Measurements from ENCODE around the gene SPATA20. TPM values are rescaled to one million over a fixed set of nuclear protein-coding genes. Genes with fewer than 3 reads are reported as not detected.

SPATA20 gene
- total and polyA plus RNA-seq, 2 of the 4 experiments (the other 2 are of a cell fraction), result 17.0 to 35.0 TPM

DNA sequence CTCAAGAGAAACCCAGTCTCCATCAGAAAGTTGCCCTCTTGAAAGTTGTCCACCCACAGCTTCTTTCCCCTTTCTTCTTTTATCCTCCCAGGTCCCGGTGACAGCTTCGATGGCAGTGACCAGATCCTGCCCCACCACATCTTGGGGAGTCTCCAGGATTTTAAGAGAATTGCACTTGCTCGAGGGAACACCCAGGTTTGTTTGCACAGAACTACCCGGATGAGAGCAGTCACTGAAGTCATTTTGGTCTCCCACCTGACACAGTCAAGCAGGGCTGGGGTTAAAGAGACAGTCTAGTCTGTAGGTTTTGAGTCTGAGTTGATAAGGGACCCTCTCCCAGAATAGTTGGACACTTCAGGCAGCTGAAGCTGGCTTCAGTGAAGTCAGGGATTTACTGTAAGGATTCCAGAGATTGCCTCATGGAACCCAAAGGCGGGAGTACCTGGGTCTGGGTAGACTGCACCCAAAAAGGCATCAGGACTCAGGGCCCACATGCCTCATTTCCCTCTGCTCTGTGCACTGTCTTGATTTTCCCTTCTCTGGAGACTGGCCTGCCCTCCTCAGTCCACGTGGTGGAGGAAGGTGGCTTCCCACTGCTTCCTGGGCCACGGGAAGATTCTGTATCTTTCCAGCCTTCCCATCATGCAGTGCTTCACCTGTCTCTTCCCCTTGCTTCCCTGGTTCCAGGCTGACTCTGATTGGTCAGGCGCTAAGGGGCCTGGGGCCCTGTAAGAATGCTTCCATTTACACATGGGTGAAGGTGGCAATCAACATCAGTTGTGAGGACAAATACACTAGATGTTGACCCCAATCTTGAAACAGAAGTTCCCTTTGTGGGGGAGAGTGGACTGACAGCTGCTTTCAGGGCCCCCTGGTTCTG lies 29.2 kb upstream of the SPATA20 start:
- DNase-seq (no peak), ATAC-seq (ENCODE audit: low read depth) (no peak)
- Histone ChIP-seq H3K79me1 (ENCODE audit: low read depth in 1 of 2, low read length in 2 of 2) (no peaks in the 10 kb centered on the region), H3K9me3 (ENCODE audit: control insufficient read depth, insufficient read depth, low read length) (no peaks in the 10 kb centered on the region), H4K91ac (ENCODE audit: insufficient read depth, low read depth, low read length) (no peak overlapping the region), H2AFZ (replicated peaks; ENCODE audit: low read length, poor library complexity) (no peak overlapping the region), H3K4me1 (ENCODE audit: control insufficient read depth, insufficient read depth, low read length) (peaks cover 2% of the 10 kb centered on the region), H3K9ac (ENCODE audit: low read depth, low read length) (no peak overlapping the region), H3K4me2 (ENCODE audit: low read depth, low read length) (no peak overlapping the region), H3K56ac (ENCODE audit: extremely low read depth, insufficient read depth, low read length) (no peak overlapping the region), H2BK120ac (ENCODE audit: low read depth, low read length) (no peak overlapping the region), H3K9me1 (ENCODE audit: insufficient read depth, low read length) (no peaks in the 10 kb centered on the region), H2BK15ac (ENCODE audit: low read depth, low read length) (no peak overlapping the region), H3K4me3 (ENCODE audit: insufficient read depth, low read depth, low read length) (no peak overlapping the region), H2AK5ac (ENCODE audit: low read depth, low read length) (no peak overlapping the region), H3K36me3 (ENCODE audit: control insufficient read depth, insufficient read depth, low read length) (no peaks in the 10 kb centered on the region), H2BK20ac (ENCODE audit: low read depth, low read length) (no peak overlapping the region), H3K23ac (ENCODE audit: low read depth, low read length) (no peak overlapping the region), H4K20me1 (ENCODE audit: insufficient read depth, low read length) (no peaks in the 10 kb centered on the region), H2AK9ac (replicated peaks; ENCODE audit: low read depth, low read length, poor library complexity) (no peak overlapping the region), H3K27me3 (ENCODE audit: control insufficient read depth, insufficient read depth, low read length) (peaks cover 11% of the 10 kb centered on the region), H4K8ac (ENCODE audit: low read depth in 2 of 2, low read length in 2 of 2) (no peak overlapping the region), H3K18ac (ENCODE audit: low read depth, low read length) (no peak overlapping the region), H4K5ac (ENCODE audit: low read depth, low read length) (no peak overlapping the region), H3K14ac (replicated peaks; ENCODE audit: low read depth, low read length) (no peak overlapping the region), H3K4ac (ENCODE audit: low read depth, low read length) (no peak overlapping the region), H3K27ac (ENCODE audit: insufficient read depth, low read length) (no peak overlapping the region), H2BK5ac (ENCODE audit: low read depth, low read length, poor library complexity, severe bottlenecking) (no peak overlapping the region)
- CTCF ChIA-PET, result no interaction called here
- 80% methylated on average over 1 of the region's 8 CpGs; no CpG with 5 or more reads in 1 of the 2 experiments for WGBS, 2 experiments (ENCODE audit: extremely low coverage in 2 of 2, insufficient read length in 1 of 2)
- intact Hi-C loops (cut with micrococcal nuclease), result no loop called here
- dilution Hi-C loops (cut with HindIII; ENCODE audit: low sequenced_read_pairs, unreplicated experiment), result no loop called here
- POLR2A ChIA-PET (ENCODE audit: unreplicated experiment), result no interaction called here
- TF ChIP-seq FOS (IDR thresholded peaks at IDR 0.05; ENCODE audit: low read depth, low read length) (no peak), CEBPB (IDR thresholded peaks at IDR 0.05; ENCODE audit: low read depth, low read length) (no peak), SMC3 (IDR thresholded peaks at IDR 0.05; ENCODE audit: low read depth, low read length) (no peak), MAZ (IDR thresholded peaks at IDR 0.05; ENCODE audit: borderline replicate concordance, low read depth, low read length) (no peak)
- TF ChIP-seq, protein P1, sequence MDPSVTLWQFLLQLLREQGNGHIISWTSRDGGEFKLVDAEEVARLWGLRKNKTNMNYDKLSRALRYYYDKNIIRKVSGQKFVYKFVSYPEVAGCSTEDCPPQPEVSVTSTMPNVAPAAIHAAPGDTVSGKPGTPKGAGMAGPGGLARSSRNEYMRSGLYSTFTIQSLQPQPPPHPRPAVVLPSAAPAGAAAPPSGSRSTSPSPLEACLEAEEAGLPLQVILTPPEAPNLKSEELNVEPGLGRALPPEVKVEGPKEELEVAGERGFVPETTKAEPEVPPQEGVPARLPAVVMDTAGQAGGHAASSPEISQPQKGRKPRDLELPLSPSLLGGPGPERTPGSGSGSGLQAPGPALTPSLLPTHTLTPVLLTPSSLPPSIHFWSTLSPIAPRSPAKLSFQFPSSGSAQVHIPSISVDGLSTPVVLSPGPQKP (IDR thresholded peaks at IDR 0.05; ENCODE audit: borderline replicate concordance, low read depth, low read length), result no peak
- TF ChIP-seq, protein P2, sequence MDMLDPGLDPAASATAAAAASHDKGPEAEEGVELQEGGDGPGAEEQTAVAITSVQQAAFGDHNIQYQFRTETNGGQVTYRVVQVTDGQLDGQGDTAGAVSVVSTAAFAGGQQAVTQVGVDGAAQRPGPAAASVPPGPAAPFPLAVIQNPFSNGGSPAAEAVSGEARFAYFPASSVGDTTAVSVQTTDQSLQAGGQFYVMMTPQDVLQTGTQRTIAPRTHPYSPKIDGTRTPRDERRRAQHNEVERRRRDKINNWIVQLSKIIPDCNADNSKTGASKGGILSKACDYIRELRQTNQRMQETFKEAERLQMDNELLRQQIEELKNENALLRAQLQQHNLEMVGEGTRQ (IDR thresholded peaks at IDR 0.05; ENCODE audit: low read depth, low read length), result no peak
- in situ Hi-C loops (cut with MboI; ENCODE audit: low sequenced_read_pairs), result no loop called here
- no TSS peak for BruUV-seq (replicated peaks)
